Glutamatergic neuron (in vitro differentiated cells): ENCODE measurements around the gene PIM3. TPM values are rescaled to one million over a fixed set of nuclear protein-coding genes. Genes with fewer than 3 reads are reported as not detected.

ENCODE experiments used
- DNase-seq: peaks from one replicate; pipeline ENCODE4 v3.0.0; 2022
- H3K27ac Mint-ChIP-seq: one replicate; pipeline ENCODE4 v1.8.0; 2020; ENCODE audit warnings: mild to moderate bottlenecking, mixed read lengths, inconsistent platforms; ENCODE audit not compliant: unreplicated experiment
- H3K27me3 Mint-ChIP-seq: one replicate; pipeline ENCODE4 v1.8.0; 2020; ENCODE audit warnings: mild to moderate bottlenecking, moderate library complexity, mixed read lengths, inconsistent platforms; ENCODE audit not compliant: unreplicated experiment
- H3K36me3 Mint-ChIP-seq: one replicate; pipeline ENCODE4 v1.8.0; 2020; ENCODE audit warnings: mild to moderate bottlenecking, mixed read lengths, inconsistent platforms; ENCODE audit not compliant: unreplicated experiment
- H3K4me1 Mint-ChIP-seq: one replicate; pipeline ENCODE4 v1.8.0; 2020; ENCODE audit warnings: mild to moderate bottlenecking, low read depth, mixed read lengths, inconsistent platforms; ENCODE audit not compliant: unreplicated experiment
- H3K4me3 Mint-ChIP-seq: one replicate; pipeline ENCODE4 v1.8.0; 2020; ENCODE audit warnings: mild to moderate bottlenecking, mixed read lengths, inconsistent platforms; ENCODE audit not compliant: unreplicated experiment
- H3K9me3 Mint-ChIP-seq: one replicate; pipeline ENCODE4 v1.8.0; 2020; ENCODE audit warnings: mild to moderate bottlenecking, moderate library complexity, mixed read lengths, inconsistent platforms; ENCODE audit not compliant: unreplicated experiment
- CTCF ChIP-seq: fragments of 200-600 bp; sonication (generic); IDR thresholded peaks from one replicate; pipeline ENCODE4 v1.5.0; 2021; ENCODE audit not compliant: partially characterized antibody, unreplicated experiment
- total RNA-seq: library from RNA; stranded (reverse); fragmentation: NEBNext Ultra II Directional; extraction: Animal tissue kit (Norgen Biotek cat#: 25700); gene quantifications from one replicate; pipeline ENCODE4 v1.2.1, GENCODE V29; 2021; ENCODE audit not compliant: unreplicated experiment

The PIM3 gene
- total RNA-seq, 1 donor from 2014 or later, result 32.3 TPM

- no peak overlapping the region for H3K4me3 Mint-ChIP-seq
These were observed 7.4 kb upstream of the PIM3 start for GRCh38 chr22:49953027-49953679.

GRCh38 chr22:49953680-49954344 is 6.8 kb upstream of the PIM3 start:
- Mint-ChIP-seq H3K36me3 (no peaks in the 10 kb centered on the region), H3K27me3 (peaks cover 2% of the 10 kb centered on the region), H3K9me3 (peaks cover 2% of the 10 kb centered on the region), H3K27ac (no peak overlapping the region), H3K4me1 (peaks cover 4% of the 10 kb centered on the region), H3K4me3 (no peak overlapping the region)
- DNase-seq, result no peak
- TF ChIP-seq CTCF, result no peak

More at GRCh38 chr22:49953027-49953679, 7.4 kb upstream of the PIM3 start:
- TF ChIP-seq CTCF, result no peak
- H3K9me3 Mint-ChIP-seq, result peaks cover 2% of the 10 kb centered on the region
- H3K4me1 Mint-ChIP-seq, result peaks cover 3% of the 10 kb centered on the region
- no peak for DNase-seq
- H3K27me3 Mint-ChIP-seq, result peaks cover 2% of the 10 kb centered on the region
- no peak overlapping the region for H3K27ac Mint-ChIP-seq
- H3K36me3 Mint-ChIP-seq, result no peaks in the 10 kb centered on the region

- H3K27ac Mint-ChIP-seq, result no peak overlapping the region
- H3K4me3 Mint-ChIP-seq, result no peak overlapping the region
These were observed 6.2 kb upstream of the PIM3 start for GRCh38 chr22:49954354-49954753.

GRCh38 chr22:49954991-49955580 is 5.5 kb upstream of the PIM3 start:
- Mint-ChIP-seq H3K9me3 (peaks cover 5% of the 10 kb centered on the region), H3K4me1 (peaks cover 4% of the 10 kb centered on the region), H3K27ac (no peak overlapping the region), H3K36me3 (no peaks in the 10 kb centered on the region), H3K27me3 (peaks cover 4% of the 10 kb centered on the region), H3K4me3 (no peak overlapping the region)
- no peak for DNase-seq
- no peak for TF ChIP-seq CTCF

More at GRCh38 chr22:49954354-49954753, 6.2 kb upstream of the PIM3 start:
- no peak for TF ChIP-seq CTCF
- Mint-ChIP-seq H3K4me1 (peaks cover 4% of the 10 kb centered on the region), H3K27me3 (peaks cover 4% of the 10 kb centered on the region), H3K9me3 (peaks cover 3% of the 10 kb centered on the region), H3K36me3 (no peaks in the 10 kb centered on the region)
- DNase-seq, result no peak
